ENCODE data around the gene TNNT2.

DNA sequence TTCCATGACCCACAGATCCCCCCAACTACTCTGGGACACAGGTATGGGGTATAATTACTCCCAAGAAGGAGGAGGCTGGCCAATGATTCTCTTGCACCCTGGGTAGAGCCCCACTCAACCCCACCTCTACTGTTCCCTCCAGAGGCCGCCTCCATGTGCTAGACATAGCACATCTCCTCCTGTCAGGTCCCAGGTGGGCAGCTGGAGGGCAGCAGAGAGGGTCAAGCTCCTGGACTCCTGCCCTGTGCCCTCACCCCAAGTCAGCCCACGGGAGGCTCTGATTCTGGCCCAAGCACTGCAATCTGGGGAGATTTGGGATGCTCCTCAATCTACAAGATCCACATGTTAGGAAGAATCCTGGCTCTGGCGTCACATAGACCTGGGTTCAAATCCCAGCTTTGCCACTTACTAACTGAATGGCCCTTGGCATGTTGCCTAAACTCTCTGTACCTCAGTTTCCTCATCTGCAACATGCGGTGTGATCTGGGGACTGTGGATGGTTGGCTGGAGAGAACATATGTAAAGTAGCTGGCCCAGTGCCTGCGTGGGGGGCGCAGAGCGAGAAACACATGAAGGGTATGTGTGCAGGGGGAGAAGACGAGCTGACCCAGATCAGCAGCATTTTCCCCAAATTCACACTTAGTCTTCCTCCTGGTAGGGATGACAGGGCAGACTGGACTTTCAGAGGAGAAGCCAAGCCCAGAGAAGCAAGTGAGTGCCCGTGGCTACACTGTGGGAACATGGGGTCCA is 23.2 kb downstream of the TNNT2 start:
- TF ChIP-seq, protein P1, sequence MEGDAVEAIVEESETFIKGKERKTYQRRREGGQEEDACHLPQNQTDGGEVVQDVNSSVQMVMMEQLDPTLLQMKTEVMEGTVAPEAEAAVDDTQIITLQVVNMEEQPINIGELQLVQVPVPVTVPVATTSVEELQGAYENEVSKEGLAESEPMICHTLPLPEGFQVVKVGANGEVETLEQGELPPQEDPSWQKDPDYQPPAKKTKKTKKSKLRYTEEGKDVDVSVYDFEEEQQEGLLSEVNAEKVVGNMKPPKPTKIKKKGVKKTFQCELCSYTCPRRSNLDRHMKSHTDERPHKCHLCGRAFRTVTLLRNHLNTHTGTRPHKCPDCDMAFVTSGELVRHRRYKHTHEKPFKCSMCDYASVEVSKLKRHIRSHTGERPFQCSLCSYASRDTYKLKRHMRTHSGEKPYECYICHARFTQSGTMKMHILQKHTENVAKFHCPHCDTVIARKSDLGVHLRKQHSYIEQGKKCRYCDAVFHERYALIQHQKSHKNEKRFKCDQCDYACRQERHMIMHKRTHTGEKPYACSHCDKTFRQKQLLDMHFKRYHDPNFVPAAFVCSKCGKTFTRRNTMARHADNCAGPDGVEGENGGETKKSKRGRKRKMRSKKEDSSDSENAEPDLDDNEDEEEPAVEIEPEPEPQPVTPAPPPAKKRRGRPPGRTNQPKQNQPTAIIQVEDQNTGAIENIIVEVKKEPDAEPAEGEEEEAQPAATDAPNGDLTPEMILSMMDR (IDR thresholded peaks at IDR 0.05; ENCODE audit: low read depth, low read length), result no peak
- TF ChIP-seq, protein P2, sequence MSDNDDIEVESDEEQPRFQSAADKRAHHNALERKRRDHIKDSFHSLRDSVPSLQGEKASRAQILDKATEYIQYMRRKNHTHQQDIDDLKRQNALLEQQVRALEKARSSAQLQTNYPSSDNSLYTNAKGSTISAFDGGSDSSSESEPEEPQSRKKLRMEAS (IDR thresholded peaks at IDR 0.05; ENCODE audit: low read depth, low read length), result no peak
- TF ChIP-seq POLR2A (IDR thresholded peaks at IDR 0.05; ENCODE audit: extremely low read depth, insufficient read length), result no peak
- TF ChIP-seq MYC (IDR thresholded peaks at IDR 0.05; ENCODE audit: low read depth, low read length), result no peak

Data from NB4 (cell line).